ENCODE data around the gene ELFN2.

ELFN2 gene

DNA sequence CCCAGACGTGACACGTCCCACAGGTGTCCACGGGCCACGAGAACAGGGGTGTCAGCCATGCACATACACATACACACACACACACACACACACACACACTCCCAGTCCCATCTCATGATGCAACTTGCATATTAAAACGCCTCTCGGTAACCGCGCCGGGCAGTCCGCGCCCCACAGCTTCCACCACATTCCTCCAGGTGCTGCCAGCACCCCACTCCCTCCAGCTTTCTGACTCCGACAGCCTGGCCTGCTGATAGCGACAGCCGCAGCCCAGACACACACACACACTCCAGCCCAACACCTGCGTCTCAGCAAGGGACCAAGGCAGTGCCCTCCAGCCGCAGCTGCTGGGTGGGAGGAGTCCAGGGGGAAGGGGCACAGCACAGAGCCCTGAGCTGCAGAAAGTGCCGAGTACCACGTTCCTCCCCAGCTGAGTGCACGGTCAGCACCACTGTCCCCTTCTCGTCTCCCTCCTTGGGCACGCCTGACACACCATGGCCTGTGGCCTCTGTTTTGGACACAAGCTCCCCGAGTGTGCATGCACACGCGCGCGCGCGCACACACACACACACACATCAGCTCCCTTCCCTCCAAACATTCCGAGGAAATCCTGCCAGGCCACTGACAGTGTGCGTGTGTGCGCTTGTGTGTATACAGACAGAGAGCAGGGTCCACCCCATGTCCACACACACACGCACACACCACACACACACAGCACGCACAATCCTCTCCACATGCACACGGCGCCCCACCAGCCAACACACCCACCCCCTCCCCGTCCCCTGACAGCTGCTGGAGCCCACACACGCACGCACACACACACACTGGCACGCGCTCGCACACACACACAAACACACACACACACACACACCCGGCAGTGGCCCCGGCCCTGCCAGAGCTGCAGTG, 1.2 kb downstream of the ELFN2 start:
- no peak for DNase-seq

GRCh38 chr22:37425369-37425768, 1.9 kb downstream of the ELFN2 start:
- no peak for DNase-seq

DNA sequence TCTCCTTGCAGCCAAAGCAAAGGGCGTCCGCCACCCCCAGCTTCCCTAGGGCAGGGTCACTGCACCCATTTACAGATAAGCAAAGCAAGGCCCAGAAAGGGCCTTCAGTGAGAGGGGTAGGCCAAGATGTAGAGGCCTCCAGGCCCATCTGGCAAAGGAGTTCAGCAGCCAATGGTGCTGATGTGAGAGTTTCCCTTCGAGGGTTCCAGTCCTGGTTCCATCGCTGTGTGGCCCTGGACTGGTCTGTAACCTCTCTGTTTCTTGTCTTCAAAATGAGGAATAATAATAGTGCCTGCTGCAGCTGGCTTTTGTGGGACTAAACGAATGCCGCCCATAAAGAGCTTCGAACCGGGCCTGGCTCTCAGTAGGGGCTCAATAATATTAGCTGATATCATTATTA, 4.0 kb downstream of the ELFN2 start:
- DNase-seq: no peak

DNA sequence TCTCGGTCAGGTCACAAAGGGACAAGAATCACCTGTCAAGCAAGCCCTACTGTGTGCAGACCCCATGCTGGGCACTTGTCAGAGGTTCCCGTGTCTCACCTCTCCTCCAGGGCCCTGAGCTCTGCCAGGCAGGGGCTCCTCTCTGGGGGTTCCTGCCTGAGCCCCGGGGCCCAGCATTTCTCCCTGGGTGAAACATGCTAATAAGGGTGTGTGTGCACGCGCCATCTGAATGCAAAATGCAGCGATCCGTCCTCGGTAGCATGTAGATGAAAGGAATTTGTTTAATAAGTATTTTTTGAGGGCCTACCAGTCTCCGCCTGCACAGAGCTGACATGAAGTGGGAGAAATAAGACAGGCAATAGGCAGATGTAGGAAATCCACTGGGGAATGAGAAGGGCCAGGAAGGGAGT, 5.8 kb downstream of the ELFN2 start:
- DNase-seq: no peak

GRCh38 chr22:37420686-37421467, 6.4 kb downstream of the ELFN2 start:
- no peak for DNase-seq

GRCh38 chr22:37419969-37420685, 7.2 kb downstream of the ELFN2 start:
- no peak for DNase-seq

GRCh38 chr22:37419370-37419968, 7.8 kb downstream of the ELFN2 start:
- no peak for DNase-seq

DNA sequence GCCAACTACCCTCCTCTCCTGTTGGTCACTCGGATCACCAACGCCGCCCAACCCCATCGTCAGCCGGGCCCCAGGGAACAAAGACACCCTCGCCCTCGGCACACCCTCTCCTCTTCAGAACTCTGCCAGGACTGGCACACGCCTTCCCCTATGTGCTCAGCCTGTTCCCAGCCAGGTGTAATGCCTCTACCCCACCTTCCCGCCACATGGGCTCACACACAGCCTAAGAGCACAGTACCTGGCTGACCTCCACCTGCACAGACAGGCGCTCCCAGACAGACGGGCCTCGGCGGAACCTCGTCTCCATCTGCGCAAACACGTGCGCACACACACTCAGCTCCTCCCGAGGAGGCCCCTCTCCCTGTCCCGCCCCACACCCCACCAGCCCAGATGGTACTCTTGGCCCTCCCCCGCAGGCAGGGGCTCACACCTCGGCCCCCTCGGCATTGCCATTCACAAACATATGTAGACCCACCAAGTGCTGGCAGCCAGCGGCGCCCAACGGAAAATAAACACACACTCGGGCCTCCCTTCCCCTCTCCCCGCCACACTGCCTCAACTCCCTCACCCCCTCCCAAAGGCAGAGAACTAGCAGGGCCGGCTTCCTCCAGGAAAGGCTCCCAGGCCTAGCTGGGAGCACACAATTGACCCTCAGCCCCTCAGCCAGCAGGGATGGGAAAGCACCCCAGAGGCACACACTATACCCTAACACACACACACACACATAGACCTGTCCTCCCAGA, 8.5 kb downstream of the ELFN2 start:
- DNase-seq: no peak

DNA sequence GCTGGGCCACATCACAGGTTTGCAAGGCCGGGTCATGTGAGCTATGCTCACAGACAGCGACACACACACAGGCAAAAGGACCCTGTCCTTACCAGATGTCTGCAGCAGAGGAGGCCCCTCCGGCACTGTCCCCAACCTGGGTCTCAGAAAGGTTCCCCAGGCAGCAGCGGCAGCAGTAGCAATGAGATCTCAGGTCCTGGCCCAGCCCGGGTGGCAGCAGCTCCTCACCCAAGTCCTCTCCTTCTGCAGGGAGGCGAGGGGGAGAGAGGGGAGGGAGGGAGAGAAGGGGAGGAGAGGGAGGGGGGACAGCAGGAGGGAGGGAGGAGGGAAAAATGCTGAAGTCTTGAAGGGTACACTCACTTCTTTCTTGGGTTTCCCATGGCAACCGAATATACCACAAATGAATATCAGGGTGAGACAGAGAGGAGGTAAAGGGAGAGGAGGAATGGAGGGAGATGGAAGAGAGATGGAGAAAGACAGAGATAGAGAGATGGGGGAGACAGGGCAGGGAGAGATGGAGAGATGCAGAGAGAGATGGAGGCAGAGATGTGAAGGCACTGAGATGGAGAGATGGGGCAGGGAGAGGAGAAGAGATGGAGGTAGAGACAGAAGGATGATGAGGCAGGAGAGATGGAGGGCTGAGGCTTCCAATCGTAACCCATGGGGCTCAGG, 9.5 kb downstream of the ELFN2 start:
- no peak for DNase-seq

DNA sequence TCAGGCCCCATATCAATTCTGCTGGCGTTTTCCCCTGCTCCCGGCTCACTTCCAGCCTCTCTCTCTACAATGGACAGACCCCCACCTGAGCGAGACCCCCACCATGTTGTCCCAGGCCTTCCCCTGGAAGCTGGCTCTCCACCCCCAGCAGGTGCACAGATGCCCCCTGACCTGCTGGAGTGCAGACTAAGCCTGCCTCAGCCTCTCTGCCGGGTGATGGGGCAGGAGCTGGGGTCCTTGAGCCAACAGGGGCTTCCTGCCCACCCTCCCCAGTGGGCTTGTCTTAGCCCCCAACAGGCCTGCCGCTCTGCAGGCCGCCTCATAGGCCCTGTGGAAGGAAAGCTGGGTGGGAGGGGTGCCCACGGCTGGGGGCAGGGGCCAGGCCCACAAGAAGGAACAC, 10.0 kb downstream of the ELFN2 start:
- DNase-seq: no peak

- DNase-seq: no peak
These were observed 10.5 kb downstream of the ELFN2 start for GRCh38 chr22:37416827-37417226.

DNA sequence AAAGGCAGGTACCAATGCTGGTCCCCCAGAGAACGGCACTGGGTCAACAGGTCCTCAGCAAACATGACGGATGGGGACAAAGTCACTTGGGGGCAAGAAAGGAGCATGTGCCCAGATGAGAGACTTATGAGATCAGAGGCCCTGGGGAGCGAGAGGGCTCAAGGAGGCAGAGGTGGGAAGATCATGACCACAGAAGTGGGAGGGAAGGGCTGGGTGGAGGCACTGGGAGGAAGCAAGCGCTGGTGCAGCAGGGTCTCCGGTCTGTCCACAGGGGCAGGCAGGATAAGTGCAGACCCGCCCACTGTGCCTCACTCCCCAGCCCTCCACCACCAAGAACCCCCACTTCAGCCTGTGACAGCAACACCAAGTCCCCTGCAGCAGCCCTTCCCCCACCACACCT, 10.9 kb downstream of the ELFN2 start:
- DNase-seq: no peak

DNA sequence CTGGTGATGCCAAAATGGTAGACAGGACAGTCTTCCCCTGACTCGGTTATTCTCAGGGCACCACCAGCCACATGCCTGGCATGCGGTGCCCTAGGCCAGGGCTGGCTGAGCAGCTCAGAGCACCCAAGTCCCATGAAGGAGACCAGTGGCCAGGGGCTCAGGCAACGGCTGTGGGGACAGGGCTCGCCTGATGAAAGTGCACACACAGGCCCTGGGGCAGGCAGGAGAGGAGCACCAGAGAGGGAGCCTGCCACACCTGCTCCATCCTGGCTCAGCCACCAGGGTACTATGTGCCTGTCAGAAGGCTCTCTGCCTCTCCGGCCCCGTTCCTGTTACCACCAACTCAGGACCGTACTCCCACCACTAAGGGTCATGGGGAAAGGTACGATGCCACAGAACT, 12.1 kb downstream of the ELFN2 start:
- no peak for DNase-seq

DNA sequence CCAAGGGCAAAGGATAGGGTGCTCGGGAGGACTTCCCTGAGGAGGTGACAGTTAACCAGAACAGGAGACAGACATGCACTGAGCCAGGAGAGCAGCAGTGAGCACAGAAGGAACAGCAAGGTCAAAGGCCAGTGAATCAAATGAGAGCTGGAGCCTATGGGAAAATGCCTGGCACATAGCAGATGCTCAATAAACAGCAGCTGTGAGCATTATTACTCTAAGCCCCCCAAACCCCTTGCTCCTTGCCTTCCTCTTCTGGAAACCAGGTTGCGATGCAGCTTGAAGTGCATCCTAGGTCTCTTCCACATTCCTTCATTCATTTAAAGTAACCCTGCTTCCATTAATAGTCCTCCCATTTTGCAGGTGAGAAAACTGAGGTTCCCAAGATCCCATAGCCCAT, 13.0 kb downstream of the ELFN2 start:
- no peak for DNase-seq

DNA sequence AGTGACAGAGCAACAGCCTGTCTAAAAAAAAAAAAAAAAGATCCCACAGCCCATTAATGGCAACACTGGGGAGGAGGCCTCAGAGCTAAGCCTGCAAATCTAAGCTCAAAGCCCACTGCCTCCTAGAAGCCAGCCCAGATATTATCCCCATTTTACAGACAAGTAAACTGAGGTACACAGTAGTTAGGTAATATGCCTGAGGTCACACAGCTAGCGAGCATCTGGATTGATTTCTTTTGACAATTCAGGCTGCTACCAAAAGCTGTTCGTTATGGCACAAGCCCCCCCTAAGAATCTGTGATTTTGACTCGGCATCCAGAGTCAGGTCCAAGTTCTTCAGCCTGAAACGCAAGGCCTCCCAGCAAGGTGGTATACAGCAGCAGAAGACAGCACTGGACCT, 13.7 kb downstream of the ELFN2 start:
- DNase-seq: no peak

GRCh38 chr22:37412495-37413250, 14.6 kb downstream of the ELFN2 start:
- no peak for DNase-seq

DNA sequence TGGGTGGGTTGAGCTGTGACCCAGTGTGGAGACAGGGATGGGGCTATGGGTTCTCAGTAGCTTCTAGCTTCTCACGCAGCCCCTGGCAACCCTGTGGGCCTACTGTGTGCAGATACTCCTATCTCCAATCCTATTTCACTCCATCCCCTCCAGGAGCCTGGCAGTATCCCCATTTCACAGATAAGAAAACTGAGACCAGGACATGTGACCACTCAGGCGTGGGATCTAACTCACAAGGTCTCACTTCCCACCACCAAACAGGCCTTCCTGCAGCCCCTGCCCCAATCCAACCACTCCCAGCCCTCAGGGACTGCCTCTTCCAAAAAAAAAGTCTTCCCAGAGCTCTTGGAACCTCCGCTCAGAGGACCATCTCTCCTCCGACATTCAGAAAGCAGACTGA, 15.6 kb downstream of the ELFN2 start:
- no peak for DNase-seq

GRCh38 chr22:37410174-37411055, 16.9 kb downstream of the ELFN2 start:
- no peak for DNase-seq

GRCh38 chr22:37409459-37410050, 17.7 kb downstream of the ELFN2 start:
- DNase-seq: no peak

- DNase-seq: no peak
These were observed 18.2 kb downstream of the ELFN2 start for GRCh38 chr22:37409031-37409430.

All from activated naive CD4-positive, alpha-beta T cell treated with anti-CD3 and anti-CD28 coated beads, Interleukin-2, amount 50 U/mL, for 16 hours (primary cell).